SU-DHL-6 (cell line): ENCODE data around the gene ANKRD65.
"Not testable (repeated sequence)": the region's sequence is repeated elsewhere in the genome, so short reads cannot be mapped to it uniquely, and the experiment has no call there.

Source experiments
- H2AFZ ChIP-seq: fragments of 200-600 bp; sonication (generic); 2 replicates; pipeline ENCODE4 v1.6.1; 2014; ENCODE audit warnings: low read depth, mild to moderate bottlenecking, moderate library complexity, mixed read lengths, antibody characterized with exemption, low read length; ENCODE audit not compliant: severe bottlenecking
- H3F3A ChIP-seq: fragments of 200-600 bp; shearing (Covaris generic); 2 replicates; pipeline ENCODE4 v1.6.0; 2016; ENCODE audit warnings: antibody characterized with exemption, mild to moderate bottlenecking; ENCODE audit not compliant: insufficient read depth
- H3K27ac ChIP-seq: fragments of 200-600 bp; sonication (generic); 2 replicates; pipeline ENCODE4 v1.5.1; 2016; ENCODE audit warnings: low read depth, mild to moderate bottlenecking, low read length, moderate library complexity, mixed read lengths
- H3K27me3 ChIP-seq: fragments of 200-600 bp; sonication (generic), shearing (Covaris generic); 2 replicates; pipeline ENCODE4 v1.6.0; 2014; ENCODE audit warnings: mild to moderate bottlenecking, low read length
- H3K36me3 ChIP-seq: fragments of 200-600 bp; sonication (generic); 2 replicates; pipeline ENCODE4 v1.6.1; 2014; ENCODE audit warnings: mild to moderate bottlenecking, low read length, mixed read lengths
- H3K4me2 ChIP-seq: fragments of 300-600, 200-600 bp; shearing (Covaris generic), sonication (generic); 2 replicates; pipeline ENCODE4 v1.6.0; 2014; ENCODE audit warnings: low read length, low read depth, mild to moderate bottlenecking; ENCODE audit not compliant: poor library complexity, severe bottlenecking
- H3K4me3 ChIP-seq: fragments of 200-600 bp; sonication (generic); 2 replicates; pipeline ENCODE4 v1.5.1; 2014; ENCODE audit warnings: antibody characterized with exemption, low read length, mild to moderate bottlenecking, mixed read lengths; ENCODE audit not compliant: insufficient read depth, poor library complexity, severe bottlenecking
- H3K79me2 ChIP-seq: fragments of 200-600 bp; sonication (generic); 2 replicates; pipeline ENCODE4 v1.6.1; 2014; ENCODE audit warnings: mild to moderate bottlenecking, low read length, moderate library complexity; ENCODE audit not compliant: insufficient read depth
- H3K9ac ChIP-seq: fragments of 200-600 bp; sonication (generic); 2 replicates; pipeline ENCODE4 v1.7.0; 2014; ENCODE audit warnings: mild to moderate bottlenecking, low read length
- H3K9me2 ChIP-seq: fragments of 200-600 bp; sonication (generic); replicated peaks from 2 replicates; pipeline ENCODE4 v1.6.1; 2014; ENCODE audit warnings: low read length; ENCODE audit not compliant: insufficient read depth
- H3K9me3 ChIP-seq: fragments of 200-600 bp; sonication (generic); 2 replicates; pipeline ENCODE4 v1.6.1; 2014; ENCODE audit warnings: low read length, mixed read lengths; ENCODE audit not compliant: insufficient read depth
- H4K20me1 ChIP-seq: fragments of 200-600 bp; sonication (generic); 2 replicates; pipeline ENCODE4 v1.6.1; 2014; ENCODE audit warnings: low read depth, mild to moderate bottlenecking, antibody characterized with exemption, low read length, moderate library complexity, mixed read lengths
- EZH2phosphoT487 ChIP-seq: fragments of 200-600 bp; sonication (generic), shearing (Covaris generic); conservative IDR thresholded peaks from 2 replicates; pipeline ENCODE4 v1.6.1; 2018; ENCODE audit warnings: mild to moderate bottlenecking, antibody characterized with exemption, low read length, moderate library complexity, mixed read lengths
- TF ChIP-seq, protein P1 (sequence below): fragments of 200-600 bp; sonication (generic); IDR thresholded peaks from one replicate; pipeline ENCODE4 v1.5.1; 2017; ENCODE audit warnings: antibody characterized with exemption, mild to moderate bottlenecking, low read length, moderate library complexity; ENCODE audit not compliant: insufficient read depth, poor library complexity, severe bottlenecking

Gene ANKRD65

DNA sequence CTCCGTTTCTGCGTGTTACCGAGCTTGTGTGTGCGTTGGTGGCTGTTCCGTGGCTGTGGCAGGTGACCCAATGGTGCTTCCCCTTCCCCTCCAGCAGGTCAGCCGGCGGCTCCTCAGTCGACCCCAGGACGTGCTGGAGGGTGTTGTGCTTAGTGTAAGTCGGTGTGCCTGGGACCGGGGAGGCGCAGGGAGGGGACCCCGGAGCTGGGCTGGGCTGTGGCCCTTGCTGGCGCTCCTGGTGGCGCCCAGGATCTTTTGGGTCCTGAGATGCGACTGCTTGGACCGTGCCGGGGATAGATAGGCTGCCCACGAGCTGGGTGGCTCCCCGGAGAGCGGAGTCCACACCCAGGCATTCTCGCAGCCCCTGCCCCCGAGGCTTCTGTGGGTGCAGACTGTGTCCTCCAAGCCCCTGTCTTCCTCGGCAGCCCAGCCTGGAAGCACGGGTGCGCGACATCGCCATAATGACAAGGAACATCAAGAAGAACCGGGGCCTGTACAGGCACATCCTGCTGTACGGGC, 34.3 kb upstream of the ANKRD65 start:
- Histone ChIP-seq H3K9ac (no peak overlapping the region), H4K20me1 (no peaks in the 10 kb centered on the region), H3K9me3 (no peaks in the 10 kb centered on the region), H3K27ac (no peak overlapping the region), H3K4me3 (no peak overlapping the region), H3F3A (no peaks in the 10 kb centered on the region), H2AFZ (no peak overlapping the region), H3K4me2 (no peak overlapping the region), H3K79me2 (no peaks in the 10 kb centered on the region), H3K27me3 (no peaks in the 10 kb centered on the region), H3K9me2 (no peaks in the 10 kb centered on the region), H3K36me3 (no peaks in the 10 kb centered on the region)
- no peak for TF ChIP-seq EZH2phosphoT487
- TF ChIP-seq, protein P1, sequence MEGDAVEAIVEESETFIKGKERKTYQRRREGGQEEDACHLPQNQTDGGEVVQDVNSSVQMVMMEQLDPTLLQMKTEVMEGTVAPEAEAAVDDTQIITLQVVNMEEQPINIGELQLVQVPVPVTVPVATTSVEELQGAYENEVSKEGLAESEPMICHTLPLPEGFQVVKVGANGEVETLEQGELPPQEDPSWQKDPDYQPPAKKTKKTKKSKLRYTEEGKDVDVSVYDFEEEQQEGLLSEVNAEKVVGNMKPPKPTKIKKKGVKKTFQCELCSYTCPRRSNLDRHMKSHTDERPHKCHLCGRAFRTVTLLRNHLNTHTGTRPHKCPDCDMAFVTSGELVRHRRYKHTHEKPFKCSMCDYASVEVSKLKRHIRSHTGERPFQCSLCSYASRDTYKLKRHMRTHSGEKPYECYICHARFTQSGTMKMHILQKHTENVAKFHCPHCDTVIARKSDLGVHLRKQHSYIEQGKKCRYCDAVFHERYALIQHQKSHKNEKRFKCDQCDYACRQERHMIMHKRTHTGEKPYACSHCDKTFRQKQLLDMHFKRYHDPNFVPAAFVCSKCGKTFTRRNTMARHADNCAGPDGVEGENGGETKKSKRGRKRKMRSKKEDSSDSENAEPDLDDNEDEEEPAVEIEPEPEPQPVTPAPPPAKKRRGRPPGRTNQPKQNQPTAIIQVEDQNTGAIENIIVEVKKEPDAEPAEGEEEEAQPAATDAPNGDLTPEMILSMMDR: no peak

DNA sequence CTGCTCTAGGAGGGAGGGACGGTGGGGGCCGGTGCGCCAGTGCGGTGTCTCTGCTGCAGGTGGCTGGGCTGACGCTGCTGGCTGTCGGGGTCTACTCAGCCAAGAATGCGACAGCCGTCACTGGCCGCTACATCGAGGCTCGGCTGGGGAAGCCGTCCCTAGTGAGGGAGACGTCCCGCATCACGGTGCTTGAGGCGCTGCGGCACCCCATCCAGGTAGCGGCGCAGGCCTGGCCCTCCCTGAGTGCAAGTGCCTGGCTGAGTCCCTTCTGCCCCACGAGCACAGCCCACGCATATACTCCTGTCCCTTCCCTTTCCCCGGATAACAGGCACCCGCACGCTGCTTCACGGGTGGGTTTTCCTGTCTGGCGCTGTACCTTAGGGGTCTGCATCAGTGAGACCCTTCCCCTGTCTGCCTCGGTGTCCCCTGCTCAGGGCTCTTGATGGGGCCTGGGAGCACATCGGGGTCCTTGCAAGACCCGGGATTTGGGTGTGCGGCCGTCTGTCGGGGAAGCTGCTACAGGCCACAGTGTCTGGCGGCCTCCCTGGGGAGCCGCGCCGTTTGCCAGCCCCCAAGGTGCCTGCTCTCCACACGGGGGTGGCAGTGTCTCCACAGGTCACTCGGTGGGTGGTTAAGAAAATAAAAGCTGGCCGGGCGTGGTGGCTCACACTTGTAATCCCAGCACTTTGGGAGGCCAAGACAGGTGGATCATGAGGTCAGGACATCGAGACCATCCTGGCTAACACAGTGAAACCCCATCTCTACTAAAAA, 33.4 kb upstream of the ANKRD65 start:
- not testable (repeated sequence) for H3K9ac ChIP-seq, H3K27ac ChIP-seq, H3K36me3 ChIP-seq, H3K9me3 ChIP-seq, H3K4me3 ChIP-seq, H3K79me2 ChIP-seq, H4K20me1 ChIP-seq, H2AFZ ChIP-seq, H3K4me2 ChIP-seq, H3F3A ChIP-seq, H3K27me3 ChIP-seq, H3K9me2 ChIP-seq

DNA sequence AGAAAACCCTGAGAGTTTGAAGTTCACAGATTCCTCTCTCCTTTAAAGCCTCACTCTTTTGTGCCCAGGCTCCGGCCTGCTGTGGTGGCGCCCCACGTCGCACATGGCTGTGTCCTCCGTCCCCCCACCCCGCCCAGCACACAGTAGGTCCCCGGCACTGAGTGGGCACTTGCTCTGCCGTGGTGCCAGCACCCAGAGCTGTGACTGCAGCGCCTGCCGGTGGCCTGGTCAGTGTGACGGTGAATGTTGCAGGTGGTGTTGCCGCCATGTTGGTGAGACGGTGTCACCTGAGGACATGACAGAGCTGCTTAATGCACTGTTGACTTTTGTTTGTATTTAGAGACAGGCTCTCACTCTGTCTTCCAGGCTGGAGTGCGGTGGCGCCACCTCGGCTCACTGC, 31.8 kb upstream of the ANKRD65 start:
- H3K27me3 ChIP-seq: no peaks in the 10 kb centered on the region
- H3F3A ChIP-seq: no peaks in the 10 kb centered on the region
- H3K9me3 ChIP-seq: no peaks in the 10 kb centered on the region
- no peak overlapping the region for H3K4me2 ChIP-seq
- H3K27ac ChIP-seq: no peak overlapping the region
- no peak overlapping the region for H3K4me3 ChIP-seq
- H3K9ac ChIP-seq: no peak overlapping the region
- no peaks in the 10 kb centered on the region for H3K36me3 ChIP-seq
- no peaks in the 10 kb centered on the region for H4K20me1 ChIP-seq
- no peaks in the 10 kb centered on the region for H3K9me2 ChIP-seq
- no peaks in the 10 kb centered on the region for H3K79me2 ChIP-seq
- no peak overlapping the region for H2AFZ ChIP-seq
- TF ChIP-seq, protein P1: no peak
- no peak for TF ChIP-seq EZH2phosphoT487

DNA sequence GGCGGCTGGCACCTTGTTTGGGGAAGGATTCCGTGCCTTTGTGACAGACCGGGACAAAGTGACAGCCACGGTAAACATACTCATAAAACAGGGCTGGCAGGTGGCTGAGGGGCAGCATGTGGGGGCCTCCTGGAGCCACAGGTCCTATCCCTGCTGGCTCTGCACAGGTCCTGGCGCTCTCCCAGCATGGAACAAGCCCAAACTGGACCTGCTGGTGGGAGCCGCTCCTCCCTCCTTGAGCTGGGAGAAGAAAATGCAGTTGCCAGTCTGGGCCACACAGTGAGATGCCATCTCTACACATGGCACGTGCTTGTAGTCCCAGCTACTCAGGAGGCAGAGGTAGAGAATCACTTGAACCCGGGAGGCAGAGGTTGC, 31.3 kb upstream of the ANKRD65 start:
- H3F3A ChIP-seq, H3K9ac ChIP-seq, H4K20me1 ChIP-seq, H3K9me3 ChIP-seq, H3K27ac ChIP-seq, H2AFZ ChIP-seq, H3K4me3 ChIP-seq, H3K79me2 ChIP-seq, H3K36me3 ChIP-seq, H3K9me2 ChIP-seq, H3K27me3 ChIP-seq, H3K4me2 ChIP-seq: not testable (repeated sequence)
